ENCODE results near the gene MEGF11.

MEGF11 gene

GRCh38 chr15:66014635-66015182, 238.8 kb downstream of the MEGF11 start:
- Histone ChIP-seq H2BK5ac (ENCODE audit: low read length) (no peak overlapping the region), H3K79me1 (ENCODE audit: low read length) (no peaks in the 10 kb centered on the region)
- no peak for DNase-seq

GRCh38 chr15:66014022-66014421, 239.5 kb downstream of the MEGF11 start:
- no peak overlapping the region for H3K56ac ChIP-seq (ENCODE audit: low read length)
- no peak overlapping the region for H3K4ac ChIP-seq (ENCODE audit: low read depth, low read length)
- H4K5ac ChIP-seq (ENCODE audit: low read length): no peak overlapping the region
- no peak overlapping the region for H2BK120ac ChIP-seq (ENCODE audit: low read depth, low read length)
- H2BK5ac ChIP-seq (ENCODE audit: low read length): no peak overlapping the region
- no peaks in the 10 kb centered on the region for H3K27me3 ChIP-seq (ENCODE audit: insufficient read depth, low read length, poor library complexity)
- H3K23ac ChIP-seq (ENCODE audit: low read length): no peak overlapping the region
- H3K79me2 ChIP-seq (ENCODE audit: control insufficient read depth, insufficient read depth, low read length): no peaks in the 10 kb centered on the region
- no peak overlapping the region for H3K9ac ChIP-seq (ENCODE audit: low read length)
- H2BK15ac ChIP-seq (replicated peaks; ENCODE audit: low read depth): no peak overlapping the region
- no peaks in the 10 kb centered on the region for H3K79me1 ChIP-seq (ENCODE audit: low read length)
- no peak overlapping the region for H4K8ac ChIP-seq (ENCODE audit: low read depth, low read length)
- H3K4me3 ChIP-seq (ENCODE audit: low read length): no peak overlapping the region
- H3K36me3 ChIP-seq (ENCODE audit: control insufficient read depth, insufficient read depth, low read length): no peaks in the 10 kb centered on the region
- H3K27ac ChIP-seq (ENCODE audit: low read depth, low read length): no peak overlapping the region
- H2AK5ac ChIP-seq (ENCODE audit: low read length): no peak overlapping the region
- no CpG with 5 or more reads among the region's 5 CpGs for WGBS (ENCODE audit: extremely low coverage, insufficient coverage, low lambda C conversion rate)
- no peak overlapping the region for H3K4me2 ChIP-seq (ENCODE audit: low read length)
- DNase-seq: no peak
- H3K18ac ChIP-seq (ENCODE audit: low read length): no peak overlapping the region
- H3K4me1 ChIP-seq (ENCODE audit: control insufficient read depth, low read depth, low read length): no peaks in the 10 kb centered on the region

More at GRCh38 chr15:66014635-66015182, 238.8 kb downstream of the MEGF11 start:
- no peak overlapping the region for H3K9ac ChIP-seq (ENCODE audit: low read length)
- no peak overlapping the region for H2AK5ac ChIP-seq (ENCODE audit: low read length)
- no peak overlapping the region for H3K4me2 ChIP-seq (ENCODE audit: low read length)
- no peak overlapping the region for H3K18ac ChIP-seq (ENCODE audit: low read length)
- no peak overlapping the region for H3K4ac ChIP-seq (ENCODE audit: low read depth, low read length)
- H3K4me3 ChIP-seq (ENCODE audit: low read length): no peak overlapping the region
- no peak overlapping the region for H2BK120ac ChIP-seq (ENCODE audit: low read depth, low read length)
- no peak overlapping the region for H3K27ac ChIP-seq (ENCODE audit: low read depth, low read length)
- no peak overlapping the region for H3K56ac ChIP-seq (ENCODE audit: low read length)
- no peak overlapping the region for H4K8ac ChIP-seq (ENCODE audit: low read depth, low read length)
- no peaks in the 10 kb centered on the region for H3K27me3 ChIP-seq (ENCODE audit: insufficient read depth, low read length, poor library complexity)
- H2BK15ac ChIP-seq (replicated peaks; ENCODE audit: low read depth): no peak overlapping the region
- no peak overlapping the region for H3K23ac ChIP-seq (ENCODE audit: low read length)
- no peak overlapping the region for H4K5ac ChIP-seq (ENCODE audit: low read length)
- no peaks in the 10 kb centered on the region for H3K4me1 ChIP-seq (ENCODE audit: control insufficient read depth, low read depth, low read length)
- no peaks in the 10 kb centered on the region for H3K79me2 ChIP-seq (ENCODE audit: control insufficient read depth, insufficient read depth, low read length)
- no peaks in the 10 kb centered on the region for H3K36me3 ChIP-seq (ENCODE audit: control insufficient read depth, insufficient read depth, low read length)
- no CpG with 5 or more reads among the region's 8 CpGs for WGBS (ENCODE audit: extremely low coverage, insufficient coverage, low lambda C conversion rate)

DNA sequence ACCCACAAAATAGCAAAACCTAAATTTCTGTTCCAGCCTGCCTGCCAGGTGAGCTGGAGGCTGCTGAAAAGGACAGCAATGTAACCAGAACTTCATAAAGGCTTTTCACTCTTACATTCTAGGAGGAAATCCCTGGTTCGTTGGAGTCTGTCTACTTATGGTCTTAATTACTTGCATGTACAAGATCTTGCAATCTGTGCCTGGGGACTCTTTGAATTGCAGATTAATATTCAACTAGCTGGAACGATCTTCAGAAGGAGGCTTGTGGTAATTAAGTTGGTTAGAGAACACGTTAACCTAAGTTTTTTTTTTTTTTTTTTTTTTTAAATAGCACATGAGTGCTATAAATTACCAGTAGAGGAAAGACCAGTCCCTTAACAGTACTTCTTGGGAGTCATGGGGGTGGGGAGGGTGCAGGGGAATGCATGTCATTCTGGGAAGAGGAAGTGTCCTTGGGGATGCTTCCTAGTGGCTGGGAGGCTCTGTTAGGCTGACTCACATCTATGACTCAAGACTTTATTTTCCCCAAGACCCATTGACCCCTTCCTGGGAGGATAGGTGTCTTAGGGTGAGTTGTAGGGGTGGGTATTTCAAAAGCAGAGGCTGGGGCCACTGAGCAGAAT, 244.5 kb downstream of the MEGF11 start:
- no peak overlapping the region for H3K18ac ChIP-seq (ENCODE audit: low read length)
- H3K27me3 ChIP-seq (ENCODE audit: insufficient read depth, low read length, poor library complexity): no peaks in the 10 kb centered on the region
- no peak overlapping the region for H3K27ac ChIP-seq (ENCODE audit: low read depth, low read length)
- no peak overlapping the region for H2BK15ac ChIP-seq (replicated peaks; ENCODE audit: low read depth)
- no peak overlapping the region for H2AK5ac ChIP-seq (ENCODE audit: low read length)
- no peak overlapping the region for H4K5ac ChIP-seq (ENCODE audit: low read length)
- H3K9ac ChIP-seq (ENCODE audit: low read length): no peak overlapping the region
- no peaks in the 10 kb centered on the region for H3K4me1 ChIP-seq (ENCODE audit: control insufficient read depth, low read depth, low read length)
- H4K8ac ChIP-seq (ENCODE audit: low read depth, low read length): no peak overlapping the region
- H3K4me3 ChIP-seq (ENCODE audit: low read length): no peak overlapping the region
- no peaks in the 10 kb centered on the region for H3K79me2 ChIP-seq (ENCODE audit: control insufficient read depth, insufficient read depth, low read length)
- H3K23ac ChIP-seq (ENCODE audit: low read length): no peak overlapping the region
- H3K4ac ChIP-seq (ENCODE audit: low read depth, low read length): no peak overlapping the region
- peak; percentile 61 for DNase-seq
- no peaks in the 10 kb centered on the region for H3K79me1 ChIP-seq (ENCODE audit: low read length)
- no peak overlapping the region for H3K4me2 ChIP-seq (ENCODE audit: low read length)
- H3K36me3 ChIP-seq (ENCODE audit: control insufficient read depth, insufficient read depth, low read length): no peaks in the 10 kb centered on the region
- WGBS (ENCODE audit: extremely low coverage, insufficient coverage, low lambda C conversion rate): no CpG with 5 or more reads among the region's 3 CpGs
- no peak overlapping the region for H3K56ac ChIP-seq (ENCODE audit: low read length)
- no peak overlapping the region for H2BK5ac ChIP-seq (ENCODE audit: low read length)
- no peak overlapping the region for H2BK120ac ChIP-seq (ENCODE audit: low read depth, low read length)

DNA sequence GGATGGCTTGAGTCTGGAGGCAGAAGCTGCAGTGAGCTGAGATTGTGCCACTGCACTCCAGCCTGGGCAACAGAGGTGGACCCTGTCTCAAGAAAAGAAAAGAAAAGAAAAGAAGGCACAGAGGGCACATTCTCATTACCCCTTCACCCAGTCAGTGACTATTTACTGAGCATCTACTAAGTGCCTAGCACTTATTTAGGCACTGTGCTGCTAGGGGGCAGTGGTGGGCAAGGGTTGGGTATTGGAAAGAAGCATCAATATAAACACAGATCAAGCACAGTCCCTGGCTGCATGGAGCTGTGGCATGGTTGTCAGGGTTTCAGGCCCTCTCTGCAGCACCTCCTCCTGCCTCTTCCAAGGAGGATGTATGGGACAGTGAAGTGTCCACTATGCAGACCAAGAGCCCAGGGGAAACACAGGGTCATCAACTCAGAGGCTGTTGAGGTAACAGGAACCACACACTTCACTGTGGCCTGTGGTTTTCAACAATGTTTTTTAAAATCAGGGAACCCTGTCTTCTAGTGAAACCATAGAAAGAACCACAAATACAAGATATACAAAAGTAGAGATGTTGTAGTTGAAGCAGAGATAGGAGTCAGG, 245.8 kb downstream of the MEGF11 start:
- Histone ChIP-seq H3K79me1 (ENCODE audit: low read length) (no peaks in the 10 kb centered on the region), H3K36me3 (ENCODE audit: control insufficient read depth, insufficient read depth, low read length) (no peaks in the 10 kb centered on the region), H3K4me3 (ENCODE audit: low read length) (no peak overlapping the region), H3K27ac (ENCODE audit: low read depth, low read length) (no peak overlapping the region), H3K18ac (ENCODE audit: low read length) (no peak overlapping the region), H3K27me3 (ENCODE audit: insufficient read depth, low read length, poor library complexity) (no peaks in the 10 kb centered on the region), H4K8ac (ENCODE audit: low read depth, low read length) (no peak overlapping the region), H2BK120ac (ENCODE audit: low read depth, low read length) (no peak overlapping the region), H3K79me2 (ENCODE audit: control insufficient read depth, insufficient read depth, low read length) (no peaks in the 10 kb centered on the region), H2BK15ac (replicated peaks; ENCODE audit: low read depth) (no peak overlapping the region), H2BK5ac (ENCODE audit: low read length) (no peak overlapping the region), H2AK5ac (ENCODE audit: low read length) (no peak overlapping the region), H3K4me2 (ENCODE audit: low read length) (no peak overlapping the region), H3K56ac (ENCODE audit: low read length) (no peak overlapping the region), H3K4ac (ENCODE audit: low read depth, low read length) (no peak overlapping the region), H3K9ac (ENCODE audit: low read length) (no peak overlapping the region), H3K23ac (ENCODE audit: low read length) (no peak overlapping the region), H4K5ac (ENCODE audit: low read length) (no peak overlapping the region), H3K4me1 (ENCODE audit: control insufficient read depth, low read depth, low read length) (no peaks in the 10 kb centered on the region)
- DNase-seq: peak; percentile 25

DNA sequence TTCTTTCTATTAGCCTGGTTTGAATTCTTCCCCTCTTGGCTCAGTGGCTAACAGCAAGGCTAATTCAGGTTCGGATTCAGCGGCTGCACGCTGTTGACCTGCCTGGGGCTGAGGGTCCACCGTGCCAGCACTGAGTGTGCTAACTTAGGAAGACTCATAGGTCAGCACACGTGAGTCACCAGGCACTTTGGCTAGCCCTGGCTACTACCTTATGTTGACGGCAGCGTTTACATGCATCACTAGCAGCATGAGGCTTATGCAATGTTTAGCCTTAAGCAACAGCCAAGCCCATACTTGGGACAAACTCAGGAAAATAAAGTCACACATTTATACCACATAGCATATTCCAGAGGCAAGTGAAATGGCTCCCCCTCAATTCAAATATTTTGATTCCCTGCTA, 246.6 kb downstream of the MEGF11 start:
- Histone ChIP-seq H3K4me2 (ENCODE audit: low read length) (no peak overlapping the region), H3K79me1 (ENCODE audit: low read length) (no peaks in the 10 kb centered on the region), H3K4me3 (ENCODE audit: low read length) (no peak overlapping the region), H3K9ac (ENCODE audit: low read length) (no peak overlapping the region), H2BK5ac (ENCODE audit: low read length) (no peak overlapping the region), H3K79me2 (ENCODE audit: control insufficient read depth, insufficient read depth, low read length) (no peaks in the 10 kb centered on the region), H2BK120ac (ENCODE audit: low read depth, low read length) (no peak overlapping the region), H2BK15ac (replicated peaks; ENCODE audit: low read depth) (no peak overlapping the region), H2AK5ac (ENCODE audit: low read length) (no peak overlapping the region), H3K27ac (ENCODE audit: low read depth, low read length) (no peak overlapping the region), H3K27me3 (ENCODE audit: insufficient read depth, low read length, poor library complexity) (no peaks in the 10 kb centered on the region), H3K18ac (ENCODE audit: low read length) (no peak overlapping the region), H4K5ac (ENCODE audit: low read length) (no peak overlapping the region), H3K4me1 (ENCODE audit: control insufficient read depth, low read depth, low read length) (no peaks in the 10 kb centered on the region), H4K8ac (ENCODE audit: low read depth, low read length) (no peak overlapping the region), H3K56ac (ENCODE audit: low read length) (no peak overlapping the region), H3K23ac (ENCODE audit: low read length) (no peak overlapping the region), H3K36me3 (ENCODE audit: control insufficient read depth, insufficient read depth, low read length) (no peaks in the 10 kb centered on the region), H3K4ac (ENCODE audit: low read depth, low read length) (no peak overlapping the region)
- whole genome bisulfite sequencing (ENCODE audit: extremely low coverage, insufficient coverage, low lambda C conversion rate): no CpG with 5 or more reads among the region's 7 CpGs
- peak; percentile 72 for DNase-seq
